Inferior parietal cortex (tissue), 1 donor: ENCODE data around the gene STX5.
"Not testable (repeated sequence)": the region's sequence is repeated elsewhere in the genome, so short reads cannot be mapped to it uniquely, and the experiment has no call there.

Experiments
- DNase-seq: peaks from one replicate; pipeline ENCODE4 v3.0.0-alpha.2; 2016; ENCODE audit errors: extremely low spot score

Gene STX5

DNA sequence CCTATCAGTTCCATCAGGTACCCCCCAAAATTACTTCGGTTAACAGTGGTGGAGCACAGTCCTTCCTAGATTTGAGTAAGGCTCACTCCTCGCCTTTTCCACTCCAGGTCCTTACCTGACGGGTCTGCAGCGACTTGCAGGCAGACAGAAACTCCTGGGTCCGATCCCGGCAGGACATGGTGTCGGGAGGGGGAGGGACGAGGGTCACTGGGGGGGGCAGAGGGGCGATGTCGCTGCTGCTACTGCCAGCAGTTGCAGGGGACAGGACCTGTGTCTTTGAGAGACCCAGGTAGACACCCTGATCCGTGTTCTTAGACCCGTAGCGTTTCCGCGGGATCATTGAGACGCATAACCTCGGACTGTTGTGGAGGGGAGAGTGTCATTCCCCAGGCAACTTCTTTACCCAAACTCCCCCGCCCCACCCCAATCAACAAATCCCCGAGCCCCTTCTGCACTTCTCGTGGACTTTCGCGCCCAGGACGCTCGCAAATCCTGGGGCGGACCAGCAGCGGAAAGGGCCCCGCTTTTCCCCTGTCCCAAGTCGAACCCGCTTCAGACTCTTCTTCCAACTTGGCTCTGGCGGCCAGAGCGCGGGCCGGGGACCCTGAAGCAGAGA, 839 bp downstream of the STX5 start:
- DNase-seq = no peak

- not testable (repeated sequence) for DNase-seq
Observed at GRCh38 chr11:62828130-62828529, 3.7 kb downstream of the STX5 start.

- DNase-seq = no peak
Observed at GRCh38 chr11:62823677-62824076, 8.2 kb downstream of the STX5 start.

DNA sequence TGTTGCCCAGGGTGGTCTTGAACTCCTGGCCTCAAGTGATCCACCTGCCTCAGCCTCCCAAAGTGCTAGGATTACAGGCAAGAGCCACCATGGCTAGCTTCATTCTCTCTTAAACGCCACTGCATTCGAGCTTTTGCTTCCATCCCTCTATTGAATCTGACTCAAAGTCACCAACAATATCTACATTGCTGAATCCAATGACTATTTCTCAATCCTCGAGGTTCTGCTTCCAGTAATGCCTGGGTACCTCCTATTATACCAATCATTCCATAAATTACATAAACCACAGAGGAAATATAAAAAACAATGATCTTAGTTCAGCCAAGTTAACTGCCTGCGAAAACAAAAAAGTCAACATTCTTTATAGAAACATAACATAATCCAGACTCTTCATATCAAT, 14.7 kb downstream of the STX5 start:
- DNase-seq = no peak

DNA sequence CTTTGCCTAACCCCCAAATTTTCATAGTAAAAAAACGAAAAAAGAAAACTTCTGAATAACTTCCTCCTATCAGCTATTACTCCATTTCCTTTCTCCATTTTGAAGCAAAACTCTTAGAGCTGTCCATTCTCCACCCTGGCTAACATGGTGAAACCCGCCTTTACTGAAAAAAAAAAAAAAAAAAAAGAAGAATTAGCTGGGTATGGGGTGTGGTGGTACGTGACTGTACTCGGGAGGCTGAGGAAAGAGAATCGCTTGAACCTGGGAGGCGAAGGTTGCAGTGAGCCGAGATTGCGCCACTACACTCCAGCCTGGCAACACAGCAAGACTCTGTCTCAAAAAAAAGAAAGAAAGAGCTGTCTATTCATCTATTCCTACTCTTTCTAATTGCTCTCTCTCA, 15.3 kb downstream of the STX5 start:
- DNase-seq = no peak

- no peak for DNase-seq
Observed at GRCh38 chr11:62811659-62812058, 20.2 kb downstream of the STX5 start.

GRCh38 chr11:62810748-62811147, 21.1 kb downstream of the STX5 start:
- no peak for DNase-seq

DNA sequence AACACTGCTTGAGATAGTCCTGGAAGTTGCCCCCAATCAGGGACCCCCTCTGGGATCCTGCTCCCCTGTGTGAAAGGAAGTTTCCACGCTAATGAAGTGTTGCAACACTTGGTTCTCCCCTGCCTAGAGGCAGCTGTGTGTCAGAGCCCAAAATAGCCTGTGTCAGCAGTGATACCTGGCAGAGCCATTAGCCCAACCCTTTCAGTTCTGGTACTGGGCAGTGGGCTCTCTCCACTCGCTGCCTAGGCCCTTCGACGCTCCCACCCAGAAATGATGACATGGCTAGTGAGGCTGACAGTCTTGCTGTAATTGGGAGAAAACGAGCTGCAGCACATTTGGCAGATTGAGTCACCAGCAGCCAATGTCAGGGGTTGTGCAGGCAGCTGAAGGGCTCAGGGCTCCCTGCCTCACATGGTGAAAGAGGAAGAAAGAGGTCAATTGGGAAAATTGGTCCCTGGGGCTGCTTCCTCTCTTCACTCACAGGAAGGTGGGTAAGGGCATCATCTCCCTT, 25.2 kb downstream of the STX5 start:
- DNase-seq = no peak

GRCh38 chr11:62805961-62806441, 25.9 kb downstream of the STX5 start:
- DNase-seq = no peak

GRCh38 chr11:62805076-62805892, 26.6 kb downstream of the STX5 start, which contains the start of gene NXF1:
NXF1 (minus strand) TSS chr11:62805440; CDS start chr11:62805356, 84 bp downstream.
- DNase-seq = peak; percentile 96

GRCh38 chr11:62804310-62805075, 27.4 kb downstream of the STX5 start:
- DNase-seq = no peak

GRCh38 chr11:62801071-62801470, 30.8 kb downstream of the STX5 start:
- no peak for DNase-seq

- DNase-seq = no peak
Observed at GRCh38 chr11:62799486-62799885, 32.4 kb downstream of the STX5 start.

GRCh38 chr11:62796281-62796680, 35.6 kb downstream of the STX5 start:
- no peak for DNase-seq

- no peak for DNase-seq
Observed at GRCh38 chr11:62794201-62794775, 37.6 kb downstream of the STX5 start.

DNA sequence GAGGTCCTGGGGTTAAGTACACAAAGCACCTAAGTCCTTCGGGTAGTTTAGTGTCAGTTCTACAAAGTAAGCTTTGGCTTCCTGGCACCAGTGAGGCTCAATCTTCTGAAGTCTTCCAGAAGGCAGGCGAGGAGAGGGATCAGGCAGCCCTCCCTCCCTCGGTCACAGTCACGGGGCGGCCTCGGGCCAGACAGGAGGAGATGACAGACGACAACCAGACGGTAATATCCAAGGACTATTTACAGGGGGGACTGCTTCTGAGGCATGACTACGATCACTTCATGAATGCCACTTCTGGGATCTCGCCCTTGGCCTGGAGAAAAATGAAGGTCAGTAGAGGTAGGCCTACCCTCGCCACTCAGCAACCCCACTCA, 39.7 kb downstream of the STX5 start:
- DNase-seq = no peak

GRCh38 chr11:62791501-62792201, 40.2 kb downstream of the STX5 start, which contains the start of gene TMEM223:
TMEM223 (minus strand) TSS chr11:62792006; CDS start chr11:62791994, 12 bp downstream.
- peak; percentile 88 for DNase-seq

- no peak for DNase-seq
Observed at GRCh38 chr11:62789576-62789975, 42.3 kb downstream of the STX5 start.

GRCh38 chr11:62788991-62789390, 42.9 kb downstream of the STX5 start:
- no peak for DNase-seq

DNA sequence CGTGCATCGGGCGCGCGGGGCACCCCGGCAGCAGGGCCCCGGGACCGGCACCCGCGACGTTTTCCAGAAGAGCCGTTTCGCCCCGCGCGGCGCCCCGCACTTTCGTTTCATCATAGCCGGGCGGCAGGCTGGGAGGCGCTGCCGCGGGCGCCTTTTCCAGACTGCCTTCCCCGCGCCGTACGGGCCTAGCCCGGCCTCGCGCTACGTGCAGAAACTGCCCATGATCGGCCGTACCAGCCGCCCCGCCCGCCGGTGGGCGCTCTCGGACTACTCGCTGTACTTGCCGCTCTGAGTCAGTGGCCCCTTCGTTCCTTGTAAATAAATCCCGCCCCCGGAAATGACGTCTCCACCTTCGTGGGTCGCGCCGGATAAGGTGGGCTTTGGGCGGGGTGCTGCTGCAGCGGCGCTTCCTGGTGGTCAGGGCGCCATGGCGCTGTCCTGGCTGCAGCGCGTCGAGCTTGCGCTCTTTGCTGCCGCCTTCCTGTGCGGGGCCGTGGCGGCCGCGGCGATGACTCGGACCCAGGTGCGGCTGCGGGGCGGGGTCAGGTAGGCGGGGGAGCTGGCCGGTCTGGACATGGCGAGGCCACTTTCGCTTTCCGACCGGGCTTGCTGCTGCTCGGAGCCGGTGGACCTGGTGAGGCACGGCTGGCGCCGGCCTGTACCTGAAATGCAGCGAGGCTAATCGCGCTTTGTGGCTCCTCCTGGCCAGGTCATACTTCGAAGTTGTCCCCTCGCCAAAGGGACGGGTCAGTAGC, 44.7 kb downstream of the STX5 start, which contains the start of gene TMEM179B:
Gene TMEM179B, plus strand, starts transcription at position 398 of the 755 bp plus-strand sequence. Its CDS starts 30 bp downstream, at position 428.
- DNase-seq = peak; percentile 98
